Right ventricle myocardium superior (tissue), 1 donor: Measurements from ENCODE around the gene SCUBE3. TPM values are rescaled to one million over a fixed set of nuclear protein-coding genes. Genes with fewer than 3 reads are reported as not detected.

ENCODE experiments used
- ATAC-seq: fragments of 200-7000 bp; cut with Tn5 transposase; one replicate; pipeline ENCODE4 v1.9.1; 2020; ENCODE audit warnings: mild to moderate bottlenecking; ENCODE audit not compliant: poor library complexity
- DNase-seq: peaks from one replicate; pipeline ENCODE4 v3.0.0-alpha.2; 2020
- intact Hi-C: fragments of 100-400 bp; cut with DNase I; formaldehyde crosslinking; loops from one replicate; pipeline ENCODE4 v1.11.2; 2022
- total RNA-seq: library from RNA; stranded (reverse); fragmentation: NEBNext Ultra II Directional; extraction: Animal tissue kit (Norgen Biotek cat#: 25700); gene quantifications from one replicate; pipeline ENCODE4 v1.2.1, GENCODE V29; 2021
- donor health status: DM: no; HTN: yes; CAD: no; lungs with severe emphysema.

Gene SCUBE3
- total RNA-seq, 1 donor from 2014 or later, result 9.7 TPM

GRCh38 chr6:35228481-35228880, 14.7 kb downstream of the SCUBE3 start:
- no peak for DNase-seq
- ATAC-seq, result no peak
- intact Hi-C loops, result no loop called here

GRCh38 chr6:35229304-35229703, 15.5 kb downstream of the SCUBE3 start:
- DNase-seq (no peak), ATAC-seq (no peak)
- intact Hi-C loops, result no loop called here

- intact Hi-C loops, result no loop called here
- ATAC-seq (no peak), DNase-seq (no peak)
These were observed 16.7 kb downstream of the SCUBE3 start for GRCh38 chr6:35230498-35230897.

- intact Hi-C loops, result no loop called here
- DNase-seq (peak; percentile 84), ATAC-seq (peak; percentile 64)
These were observed 17.2 kb downstream of the SCUBE3 start for GRCh38 chr6:35230950-35231349.

GRCh38 chr6:35231563-35231962, 17.8 kb downstream of the SCUBE3 start:
- DNase-seq (no peak), ATAC-seq (no peak)
- intact Hi-C loops, result no loop called here

- DNase-seq (no peak), ATAC-seq (no peak)
- intact Hi-C loops, result no loop called here
These were observed 21.1 kb downstream of the SCUBE3 start for GRCh38 chr6:35234901-35235300.

- DNase-seq, result no peak
- intact Hi-C loops, result no loop called here
- ATAC-seq, result no peak
These were observed 22.5 kb downstream of the SCUBE3 start for GRCh38 chr6:35236223-35236622.

- DNase-seq, result no peak
- intact Hi-C loops, result no loop called here
- peak; percentile 15 for ATAC-seq
These were observed 23.7 kb downstream of the SCUBE3 start for GRCh38 chr6:35237476-35237875.

- intact Hi-C loops, result no loop called here
- DNase-seq, result peak; percentile 88
- ATAC-seq, result peak; percentile 90
These were observed 25.1 kb downstream of the SCUBE3 start for GRCh38 chr6:35238843-35239289.

GRCh38 chr6:35239581-35239980, 25.8 kb downstream of the SCUBE3 start:
- no peak for DNase-seq
- ATAC-seq, result no peak
- intact Hi-C loops, result no loop called here

- peak; percentile 42 for ATAC-seq
- peak; percentile 82 for DNase-seq
- intact Hi-C loops, result loop anchor here (2.0 to 10.0 kb wide), 2 partner anchors 94 to 256 kb away; no protein-coding TSS in a partner anchor
These were observed 27.4 kb downstream of the SCUBE3 start for GRCh38 chr6:35240838-35241801.

GRCh38 chr6:35242486-35242885, 28.7 kb downstream of the SCUBE3 start:
- ATAC-seq (no peak), DNase-seq (no peak)
- intact Hi-C loops, result loop anchor here (10.0 kb wide), 1 partner anchor 258 kb away; no protein-coding TSS in a partner anchor

GRCh38 chr6:35242906-35243305, 29.1 kb downstream of the SCUBE3 start:
- DNase-seq, result no peak
- intact Hi-C loops, result loop anchor here (10.0 kb wide), 1 partner anchor 258 kb away; no protein-coding TSS in a partner anchor
- no peak for ATAC-seq

GRCh38 chr6:35243386-35243958, 29.7 kb downstream of the SCUBE3 start:
- no peak for ATAC-seq
- intact Hi-C loops, result loop anchor here (10.0 kb wide), 1 partner anchor 259 kb away; no protein-coding TSS in a partner anchor
- DNase-seq, result no peak

- ATAC-seq, result no peak
- intact Hi-C loops, result loop anchor here (10.0 kb wide), 1 partner anchor 260 kb away; no protein-coding TSS in a partner anchor
- DNase-seq, result no peak
These were observed 30.8 kb downstream of the SCUBE3 start for GRCh38 chr6:35244551-35244950.

GRCh38 chr6:35247642-35248231, 34.0 kb downstream of the SCUBE3 start:
- DNase-seq, result no peak
- ATAC-seq, result no peak
- intact Hi-C loops, result loop anchor here (10.0 kb wide), 1 partner anchor 263 kb away; no protein-coding TSS in a partner anchor

GRCh38 chr6:35248300-35248699, 34.5 kb downstream of the SCUBE3 start:
- DNase-seq, result no peak
- intact Hi-C loops, result loop anchor here (10.0 kb wide), 1 partner anchor 263 kb away; no protein-coding TSS in a partner anchor
- no peak for ATAC-seq

GRCh38 chr6:35248965-35249364, 35.2 kb downstream of the SCUBE3 start:
- ATAC-seq, result peak; percentile 62
- intact Hi-C loops, result loop anchor here (10.0 kb wide), 1 partner anchor 264 kb away; no protein-coding TSS in a partner anchor
- DNase-seq, result no peak

GRCh38 chr6:35251949-35252348, 38.2 kb downstream of the SCUBE3 start:
- intact Hi-C loops, result no loop called here
- DNase-seq, result no peak
- no peak for ATAC-seq
